A549 (cell line): ENCODE data around the gene PDGFC.

Experiments used
- BHLHE40 ChIP-seq: IDR thresholded peaks from 2 replicates; pipeline ENCODE4 v1.6.1; 2012; ENCODE audit warnings: low read depth, low read length, inconsistent platforms
- CBX8 ChIP-seq: fragments of 200-600 bp; sonication (generic); IDR thresholded peaks from 2 replicates; pipeline ENCODE4 v1.6.1; 2016
- CEBPB ChIP-seq, 2 experiments: fragments of >200 bp in 1 of 2; sonication (Bioruptor Twin) in 1 of 2; formaldehyde crosslinking in 1 of 2; IDR thresholded peaks; 2 replicates each; pipeline ENCODE4 v1.6.1; 2012 to 2016
- HDAC2 ChIP-seq: fragments of 200-600 bp; sonication (generic); IDR thresholded peaks from 2 replicates; pipeline ENCODE4 v1.6.1; 2016
- TF ChIP-seq, protein P1 (sequence below): fragments of >200 bp; sonication (Bioruptor Twin); formaldehyde crosslinking; IDR thresholded peaks from 3 replicates; pipeline ENCODE4 v1.5.1; 2016

DNA sequence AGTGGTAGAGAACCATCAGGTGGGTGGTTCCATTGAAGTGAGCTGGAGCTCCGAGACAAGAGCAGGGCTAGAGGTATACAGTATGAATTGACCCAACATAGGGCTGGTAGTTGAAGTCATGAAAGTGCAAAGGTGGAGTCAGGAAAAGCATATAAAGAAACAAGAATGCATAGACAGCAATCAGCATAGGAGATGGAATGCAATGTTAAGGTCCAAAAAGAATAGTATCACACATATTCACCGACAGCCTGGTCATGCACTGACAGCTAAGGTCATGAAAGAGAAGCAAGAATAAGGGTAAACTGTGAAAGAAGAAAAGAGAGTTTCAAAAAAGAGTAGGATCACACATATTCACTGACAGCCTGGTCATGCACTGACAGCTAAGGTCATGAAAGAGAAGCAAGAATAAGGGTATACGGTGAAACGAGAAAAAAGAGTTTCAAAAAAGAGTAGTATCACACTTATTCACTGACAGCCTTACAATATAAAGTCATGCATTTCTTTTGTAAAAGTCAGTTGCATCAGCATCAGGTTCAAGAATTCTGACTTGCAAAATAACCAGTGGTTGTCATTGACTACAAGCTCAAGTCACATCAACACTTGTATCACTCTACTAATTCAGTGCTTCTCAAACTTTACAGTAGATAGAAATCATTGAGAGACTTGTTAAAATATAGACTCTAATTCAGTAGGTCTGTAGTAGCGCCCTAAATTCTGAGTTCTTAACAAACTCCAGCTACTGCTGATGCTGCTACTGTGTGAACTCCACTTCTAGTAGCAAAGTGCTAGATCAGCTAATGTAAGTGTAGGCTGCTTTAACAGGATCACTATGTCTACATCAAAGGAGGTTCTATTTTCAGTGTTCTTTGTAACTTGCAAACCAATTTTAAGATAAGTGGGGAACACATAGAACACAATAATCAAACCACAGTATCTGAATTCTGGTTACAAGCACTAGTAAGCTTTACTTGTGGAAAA is 221.9 kb downstream of the PDGFC start:
- TF ChIP-seq CEBPB (IDR thresholded peaks at IDR 0.05), result no peak
- TF ChIP-seq, protein P1, sequence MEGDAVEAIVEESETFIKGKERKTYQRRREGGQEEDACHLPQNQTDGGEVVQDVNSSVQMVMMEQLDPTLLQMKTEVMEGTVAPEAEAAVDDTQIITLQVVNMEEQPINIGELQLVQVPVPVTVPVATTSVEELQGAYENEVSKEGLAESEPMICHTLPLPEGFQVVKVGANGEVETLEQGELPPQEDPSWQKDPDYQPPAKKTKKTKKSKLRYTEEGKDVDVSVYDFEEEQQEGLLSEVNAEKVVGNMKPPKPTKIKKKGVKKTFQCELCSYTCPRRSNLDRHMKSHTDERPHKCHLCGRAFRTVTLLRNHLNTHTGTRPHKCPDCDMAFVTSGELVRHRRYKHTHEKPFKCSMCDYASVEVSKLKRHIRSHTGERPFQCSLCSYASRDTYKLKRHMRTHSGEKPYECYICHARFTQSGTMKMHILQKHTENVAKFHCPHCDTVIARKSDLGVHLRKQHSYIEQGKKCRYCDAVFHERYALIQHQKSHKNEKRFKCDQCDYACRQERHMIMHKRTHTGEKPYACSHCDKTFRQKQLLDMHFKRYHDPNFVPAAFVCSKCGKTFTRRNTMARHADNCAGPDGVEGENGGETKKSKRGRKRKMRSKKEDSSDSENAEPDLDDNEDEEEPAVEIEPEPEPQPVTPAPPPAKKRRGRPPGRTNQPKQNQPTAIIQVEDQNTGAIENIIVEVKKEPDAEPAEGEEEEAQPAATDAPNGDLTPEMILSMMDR, result no peak
- no peak for TF ChIP-seq HDAC2
- TF ChIP-seq BHLHE40, result no peak
- TF ChIP-seq CBX8, result no peak
